HL-60/S4 (cell line): Measurements from ENCODE around the gene ZRANB1.

Source experiments
- in situ Hi-C: fragments of 300-500 bp; cut with MboI; formaldehyde crosslinking; loops from 2 replicates; pipeline ENCODE4 v1.14.3; 2022; ENCODE audit warnings: low sequenced_read_pairs

ZRANB1 gene

DNA sequence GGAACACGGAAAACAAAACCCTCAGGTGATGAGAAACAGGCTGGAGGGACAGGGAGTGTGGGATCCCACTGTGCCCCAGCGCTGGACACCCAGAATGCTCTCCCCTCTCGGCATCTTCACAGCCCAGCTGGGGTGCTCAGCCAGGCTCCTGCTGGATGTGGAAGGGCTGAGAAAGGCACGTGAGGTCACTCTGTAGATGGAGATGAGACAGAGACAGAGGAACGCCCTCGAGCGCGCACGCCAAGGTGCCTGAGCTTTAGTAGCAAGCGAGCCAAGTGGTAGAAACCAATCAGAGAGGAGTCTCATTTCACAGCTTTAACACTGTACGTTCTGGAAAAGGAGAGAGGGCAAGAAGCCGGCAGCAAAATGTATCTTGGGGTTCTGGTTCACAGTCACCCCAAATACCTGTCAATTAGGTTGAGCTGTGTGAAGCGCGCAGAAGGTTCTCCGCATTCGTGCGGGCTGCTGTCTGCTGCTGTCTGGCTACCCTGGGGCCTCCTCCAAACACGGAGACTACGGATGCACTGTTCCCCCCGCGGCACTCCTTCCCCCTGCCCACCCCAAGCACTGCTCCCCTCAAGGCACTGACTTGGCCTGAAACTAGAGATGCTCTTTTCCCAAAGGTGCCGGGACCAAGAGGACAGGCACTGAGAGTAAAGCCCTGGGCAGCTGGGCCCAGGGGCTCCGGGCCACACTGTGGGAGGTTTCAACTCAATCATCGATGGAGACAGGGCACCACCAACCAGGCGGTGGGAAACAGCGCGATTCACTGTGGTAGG, 91.4 kb downstream of the ZRANB1 start:
- in situ Hi-C loops = no loop called here

DNA sequence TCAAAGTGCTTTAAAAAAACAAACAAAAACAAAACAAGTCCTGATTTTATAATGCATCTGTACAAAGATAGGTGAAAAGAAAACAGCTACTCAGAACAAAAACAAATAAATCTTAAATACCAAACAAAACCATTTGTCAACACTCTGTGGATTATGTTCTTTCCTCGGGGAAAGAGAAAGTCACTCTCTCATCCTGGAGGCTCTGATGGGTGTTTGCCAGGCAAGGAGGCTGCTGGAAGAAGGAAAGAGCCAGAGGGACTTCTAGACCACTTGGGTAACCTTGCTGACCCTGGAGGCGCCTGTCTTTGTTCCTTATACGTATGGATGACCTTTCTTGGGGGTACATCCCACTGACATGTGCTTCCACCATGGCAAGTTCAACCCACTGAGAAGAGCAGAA, 92.8 kb downstream of the ZRANB1 start:
- in situ Hi-C loops = no loop called here

DNA sequence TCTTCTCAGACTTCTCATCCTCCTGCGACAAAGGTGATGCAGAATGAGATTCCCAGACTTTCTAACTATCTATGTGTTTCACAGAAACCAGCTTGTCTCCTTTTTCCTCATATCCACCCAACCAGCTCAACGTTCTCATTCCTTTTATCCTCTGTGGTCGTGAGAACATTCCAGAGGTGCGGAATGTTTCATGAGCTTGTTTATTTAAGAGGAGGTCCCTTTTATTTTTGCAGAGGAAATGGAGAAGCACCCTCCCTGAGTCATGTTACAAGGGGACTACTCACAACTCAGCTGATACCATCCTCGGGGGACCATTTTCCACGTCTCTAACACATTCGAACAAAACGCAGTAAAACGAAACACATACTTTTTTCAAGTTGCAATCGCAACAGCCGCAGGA, 93.2 kb downstream of the ZRANB1 start:
- in situ Hi-C loops = no loop called here

DNA sequence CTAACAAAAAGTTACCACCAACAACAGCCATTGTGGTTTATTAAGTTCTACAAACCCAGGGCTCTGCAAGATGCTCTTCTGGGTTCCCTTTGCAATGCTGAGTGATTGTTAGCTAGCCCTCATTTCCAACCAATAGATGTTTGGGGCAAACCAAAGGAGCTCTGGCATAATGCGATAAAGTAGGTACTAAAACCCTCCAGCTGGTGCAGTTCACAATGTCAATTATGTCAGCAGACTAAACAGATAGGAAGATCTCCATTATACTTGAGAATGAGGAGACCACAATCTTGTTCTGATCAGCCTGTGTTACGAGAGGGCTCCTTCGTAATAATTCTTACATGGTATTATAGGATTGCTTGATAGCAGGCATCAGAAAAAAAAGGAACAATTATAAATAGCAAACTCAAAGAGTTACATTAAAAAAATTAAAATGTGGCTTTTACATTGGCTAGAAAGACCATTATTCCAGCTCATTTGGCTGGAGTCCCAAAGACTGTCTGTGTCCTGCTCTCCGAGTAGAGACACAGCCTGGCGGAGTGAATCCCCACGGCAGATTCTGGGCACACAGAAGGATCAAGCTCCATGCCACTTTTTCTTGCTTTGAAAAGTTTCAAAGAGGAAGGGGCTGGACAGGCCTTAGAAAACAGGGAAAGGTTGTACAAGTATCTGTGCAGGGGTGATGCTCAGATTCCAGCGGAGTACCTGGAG, 93.8 kb downstream of the ZRANB1 start:
- in situ Hi-C loops = no loop called here

DNA sequence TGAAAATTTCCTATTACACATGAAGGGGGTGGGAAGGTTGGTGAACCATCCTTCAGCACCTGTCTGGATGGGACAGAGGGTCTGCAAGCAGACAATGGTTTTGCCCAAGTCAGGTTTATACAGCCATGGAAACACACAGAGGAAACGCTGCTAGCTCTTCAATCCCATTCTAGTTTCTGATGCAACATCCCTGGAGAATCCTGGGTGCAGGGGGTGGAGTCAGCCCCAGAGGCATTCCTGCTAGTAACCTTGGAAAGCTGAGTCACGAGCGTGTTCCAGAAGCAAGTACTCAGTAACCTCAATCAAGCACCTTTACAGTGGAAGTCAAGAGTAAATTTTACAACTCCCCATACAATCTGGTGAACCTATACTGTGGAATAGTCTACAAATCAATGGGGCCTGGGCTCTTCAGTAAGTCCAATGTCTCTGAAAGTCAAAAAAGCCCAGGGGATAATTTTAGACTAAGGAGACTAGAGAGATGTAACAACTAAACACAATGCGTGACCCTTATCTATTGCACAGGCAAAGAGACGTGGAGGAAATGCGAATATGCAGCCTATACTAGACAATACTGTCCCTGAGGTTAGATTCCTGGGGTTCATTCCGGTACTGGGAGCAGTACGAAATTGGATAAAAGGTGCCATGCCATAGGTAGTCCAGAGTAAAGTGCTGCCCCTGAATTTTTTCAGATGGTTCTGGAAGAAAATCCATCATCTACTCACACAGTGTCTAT, 95.4 kb downstream of the ZRANB1 start:
- in situ Hi-C loops = no loop called here
